GM19328 (cell line): ENCODE measurements around the gene ATP5PD.

ENCODE experiments used
- ATAC-seq: cut with Tn5 transposase; IDR thresholded peaks from one replicate; pipeline ENCODE4 v1.9.1; 2021; ENCODE audit warnings: mild to moderate bottlenecking, moderate library complexity; ENCODE audit not compliant: unreplicated experiment

Gene ATP5PD

DNA sequence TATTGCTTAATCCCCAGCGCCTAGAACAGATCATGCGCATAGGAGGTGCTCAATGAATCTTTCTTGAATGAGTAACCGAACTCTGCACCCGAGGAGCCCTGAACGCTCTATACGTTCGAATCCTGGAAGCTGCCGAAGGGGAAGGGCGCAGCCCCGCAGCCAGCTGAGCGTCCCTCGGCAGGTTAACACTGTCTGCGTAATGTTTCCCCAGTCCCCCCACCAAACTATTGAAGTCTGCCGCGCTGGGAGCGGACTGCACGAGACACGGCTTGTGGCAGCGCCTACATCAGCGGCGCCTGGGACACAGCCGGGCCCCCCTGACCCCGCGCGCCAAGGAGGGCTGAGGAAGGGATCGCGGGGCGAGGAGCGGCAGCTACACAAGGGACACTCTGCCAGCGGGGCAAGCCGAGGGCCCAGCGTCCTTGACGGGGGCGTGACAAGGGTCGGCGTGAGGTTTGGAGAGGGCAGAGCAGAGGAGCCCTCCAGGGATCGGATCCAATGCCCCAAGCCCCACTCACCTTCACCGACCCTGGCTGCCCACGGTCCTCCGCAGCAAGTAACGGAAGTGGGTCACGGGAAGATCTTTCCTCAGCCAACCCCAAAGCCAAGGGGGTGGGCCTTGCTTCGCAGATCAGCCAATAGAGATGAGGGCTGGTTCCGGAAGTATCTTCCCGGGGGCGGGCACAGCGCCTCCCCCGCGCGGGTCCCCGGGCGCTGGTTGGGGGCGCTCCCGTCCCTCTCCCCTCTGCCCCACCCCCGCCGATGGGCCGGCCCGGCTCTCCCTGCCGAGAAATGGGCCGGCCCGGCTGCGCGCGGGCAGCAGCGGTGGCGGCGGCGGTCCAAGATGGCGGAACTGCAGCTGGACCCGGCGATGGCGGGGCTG lies at the start of gene ATP5PD, which contains the start of gene KCTD2:
Gene ATP5PD, minus strand, starts transcription at position 563 of the 883 bp plus-strand sequence. CDS start 4,319 bp downstream, outside the sequence.
Gene KCTD2, plus strand, starts transcription at position 819 of the 883 bp plus-strand sequence. Its CDS starts 26 bp downstream, at position 845.
- ATAC-seq = peak; percentile 94

DNA sequence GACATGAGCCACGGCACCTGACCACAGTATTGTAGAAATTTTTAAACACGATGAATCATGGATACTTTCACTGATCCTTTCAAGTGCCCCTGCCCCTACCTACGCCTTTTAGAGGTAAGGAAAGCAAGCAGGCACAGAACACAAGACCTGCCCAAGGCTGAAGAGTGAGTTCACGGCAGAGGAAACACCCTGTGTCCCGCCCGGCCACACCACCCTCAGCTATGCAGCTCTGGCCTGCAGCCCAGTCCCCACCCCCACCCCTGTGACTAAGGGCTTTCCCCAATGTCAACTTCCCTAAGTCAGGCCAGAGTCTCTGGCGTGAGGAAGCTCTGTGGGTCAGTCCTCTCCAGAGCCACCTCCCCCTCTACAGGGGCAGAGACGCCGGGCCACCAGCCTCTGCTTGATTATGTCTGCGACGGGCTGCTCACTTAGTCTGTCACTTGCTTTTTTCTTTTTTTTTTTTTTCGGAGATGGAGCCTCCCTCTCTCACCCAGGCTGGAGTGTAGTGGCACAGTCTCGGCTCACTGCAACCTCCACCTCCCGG lies 49.4 kb upstream of the ATP5PD start:
- no peak for ATAC-seq

DNA sequence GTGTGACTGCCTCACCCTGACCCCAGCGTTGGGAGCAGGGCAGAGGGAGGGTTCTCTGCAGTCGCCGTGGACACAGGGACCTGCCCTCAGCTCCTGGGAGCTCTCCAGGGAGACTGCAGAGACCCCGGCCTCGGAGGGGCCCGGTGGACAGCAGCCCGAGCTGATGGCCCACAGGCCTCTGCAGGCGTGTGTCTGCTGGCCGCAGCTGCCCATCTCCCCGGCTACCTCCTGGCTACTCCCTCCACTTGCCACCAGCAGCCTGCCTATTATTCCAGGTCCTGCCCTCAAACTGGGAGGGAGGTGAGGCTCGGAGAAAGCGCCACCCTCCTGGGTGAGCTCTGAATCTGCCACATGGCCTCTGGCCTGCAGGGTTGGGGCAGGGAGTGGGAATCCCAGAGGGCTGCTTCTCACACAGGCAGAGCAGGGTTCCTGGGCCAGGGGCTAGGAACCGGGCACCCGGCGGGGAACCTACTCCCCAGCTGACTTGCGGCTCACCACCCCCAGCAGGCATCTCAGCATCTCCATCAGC lies 48.2 kb upstream of the ATP5PD start:
- ATAC-seq = no peak

DNA sequence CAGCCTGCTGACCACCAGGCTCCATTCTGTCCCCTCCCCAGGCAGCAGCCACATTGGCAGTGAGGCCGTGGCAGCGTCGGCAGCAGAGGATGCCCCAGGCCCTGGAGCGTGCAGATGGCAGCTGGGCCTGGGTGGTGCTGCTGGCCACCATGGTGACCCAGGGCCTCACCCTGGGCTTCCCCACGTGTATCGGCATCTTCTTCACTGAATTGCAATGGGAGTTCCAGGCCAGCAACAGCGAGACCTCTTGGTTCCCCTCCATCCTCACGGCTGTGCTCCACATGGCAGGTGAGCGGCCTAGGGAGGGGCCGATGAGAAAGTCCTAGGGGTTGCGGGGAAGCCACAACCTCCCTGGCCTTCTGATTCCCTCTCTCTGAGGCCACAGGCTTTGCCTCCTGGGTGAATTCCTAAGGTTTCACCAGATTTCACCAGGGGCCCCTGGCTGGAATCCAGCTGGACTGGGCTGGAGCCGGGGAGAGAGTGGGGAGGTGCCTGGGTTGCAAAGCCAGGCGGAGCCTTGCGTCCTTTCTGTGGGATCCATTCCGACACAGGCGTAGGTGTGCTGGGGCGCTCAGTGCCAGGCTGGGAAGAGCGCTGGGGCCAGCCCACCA lies 46.9 kb upstream of the ATP5PD start:
- ATAC-seq = no peak

DNA sequence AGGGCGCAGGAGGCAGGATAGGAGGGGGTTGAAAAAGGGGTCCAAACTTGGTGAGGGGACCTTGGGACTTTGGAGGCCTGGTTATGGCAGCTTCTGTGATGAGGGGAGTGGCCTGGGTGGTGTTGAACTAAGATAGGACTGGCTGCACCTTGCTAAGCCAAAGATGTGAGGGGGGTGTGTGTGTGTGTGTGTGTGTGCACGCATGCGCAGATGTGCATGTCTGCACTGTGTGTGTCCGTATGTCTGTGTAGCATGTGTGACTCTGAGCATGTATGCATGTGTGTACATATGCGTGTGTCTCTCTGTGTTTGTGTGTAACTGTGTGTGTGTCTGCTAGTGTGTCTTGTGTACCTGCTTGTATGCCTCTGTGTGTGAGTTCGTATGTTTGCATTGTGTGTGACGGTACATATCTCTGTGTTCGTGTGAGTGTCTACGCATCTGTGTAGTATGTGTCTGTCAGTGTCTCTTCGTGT lies 45.1 kb upstream of the ATP5PD start:
- no peak for ATAC-seq

DNA sequence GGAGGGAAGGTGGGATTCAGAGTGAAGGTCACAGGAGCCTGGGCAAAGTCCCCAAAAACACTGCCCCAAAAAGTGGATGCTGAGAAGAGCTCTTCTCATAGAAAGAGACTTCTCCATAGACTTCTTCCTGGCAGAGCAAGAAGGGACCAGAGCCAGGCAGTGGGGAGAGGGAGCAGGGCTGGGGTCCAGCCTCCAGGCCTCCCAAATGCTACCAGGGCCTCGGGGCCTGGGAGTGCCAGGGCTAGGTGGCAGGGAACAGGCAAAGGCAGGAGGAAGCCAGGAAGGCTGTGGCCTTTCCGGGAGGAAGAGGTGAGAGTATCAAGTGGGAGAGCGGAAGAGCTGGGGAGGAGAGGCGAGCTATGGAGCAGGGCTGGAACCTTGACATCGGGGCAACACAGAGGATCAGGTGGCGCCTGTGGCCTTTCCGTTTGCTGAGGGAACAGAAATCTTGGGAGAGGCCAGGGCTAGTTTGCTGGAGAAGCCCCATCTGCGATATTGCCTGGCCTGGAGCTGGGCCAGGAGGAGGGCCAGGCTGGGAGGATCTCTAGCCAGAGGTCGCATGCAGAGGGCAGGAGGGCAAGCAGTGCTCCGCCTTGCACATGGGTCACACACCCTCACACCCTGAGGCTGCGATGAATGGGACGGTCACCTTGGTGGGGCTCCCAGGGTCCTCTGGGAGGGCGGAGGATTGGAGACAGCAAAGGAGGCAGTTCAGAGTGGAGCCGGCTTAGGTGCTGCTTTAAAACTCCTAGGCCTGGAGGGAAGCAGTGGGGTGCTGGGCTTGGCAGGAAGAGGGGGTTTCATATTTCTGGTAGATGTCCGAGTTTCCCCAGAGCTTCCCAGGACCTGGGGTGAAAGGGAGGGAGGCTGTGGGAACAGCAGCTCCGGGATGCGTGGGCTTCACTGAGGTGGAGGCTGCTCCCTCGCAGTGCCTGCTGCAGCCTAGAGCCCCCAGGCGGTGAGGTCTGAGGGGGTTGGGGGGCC lies 44.4 kb upstream of the ATP5PD start:
- ATAC-seq = no peak

DNA sequence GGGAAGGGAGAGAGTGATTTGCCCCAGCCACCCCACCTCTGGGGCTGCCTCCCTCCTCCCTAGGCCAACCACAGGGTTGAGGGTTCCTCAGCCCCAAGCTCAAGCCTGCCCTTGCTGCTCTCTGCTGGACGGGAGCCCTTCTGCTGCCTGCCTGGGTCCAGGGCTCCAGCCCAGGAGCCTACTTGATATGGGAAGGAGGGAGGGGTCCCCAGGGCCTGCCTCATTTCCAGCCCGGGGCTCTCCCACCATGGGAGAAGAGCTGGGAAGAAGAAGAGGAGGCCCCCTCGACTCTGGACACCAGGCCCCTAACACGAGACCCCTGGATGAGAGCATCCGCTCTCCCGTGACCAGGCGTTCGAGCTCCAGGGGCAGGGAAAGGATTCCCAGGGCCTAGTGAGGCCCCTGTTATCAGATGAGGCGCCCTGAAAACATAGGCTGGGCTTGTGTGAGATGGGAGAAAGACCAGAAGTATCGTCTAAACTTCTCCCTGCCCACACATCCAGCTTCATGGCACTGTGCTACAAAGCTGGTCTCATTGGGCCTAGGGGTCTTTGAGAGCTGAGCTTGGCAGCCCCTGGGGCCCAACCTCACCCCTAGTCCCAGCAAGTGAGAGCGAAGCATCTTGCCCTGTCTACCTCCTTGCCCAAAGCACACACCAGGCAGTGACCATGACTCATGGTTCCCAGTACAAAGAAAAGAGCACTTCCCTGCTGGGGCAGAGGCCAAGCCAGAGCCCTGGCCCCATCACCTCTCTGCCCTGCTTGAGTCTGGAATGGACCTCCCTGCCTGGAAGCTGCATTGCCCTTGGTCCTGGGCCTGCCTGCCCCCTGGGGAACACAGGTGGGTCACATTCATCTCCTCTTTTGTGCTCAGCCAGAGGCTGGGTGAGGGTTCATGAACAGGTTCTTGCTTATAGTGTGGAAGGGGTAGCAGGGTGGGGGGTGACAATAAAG lies 42.0 kb upstream of the ATP5PD start:
- ATAC-seq = no peak

DNA sequence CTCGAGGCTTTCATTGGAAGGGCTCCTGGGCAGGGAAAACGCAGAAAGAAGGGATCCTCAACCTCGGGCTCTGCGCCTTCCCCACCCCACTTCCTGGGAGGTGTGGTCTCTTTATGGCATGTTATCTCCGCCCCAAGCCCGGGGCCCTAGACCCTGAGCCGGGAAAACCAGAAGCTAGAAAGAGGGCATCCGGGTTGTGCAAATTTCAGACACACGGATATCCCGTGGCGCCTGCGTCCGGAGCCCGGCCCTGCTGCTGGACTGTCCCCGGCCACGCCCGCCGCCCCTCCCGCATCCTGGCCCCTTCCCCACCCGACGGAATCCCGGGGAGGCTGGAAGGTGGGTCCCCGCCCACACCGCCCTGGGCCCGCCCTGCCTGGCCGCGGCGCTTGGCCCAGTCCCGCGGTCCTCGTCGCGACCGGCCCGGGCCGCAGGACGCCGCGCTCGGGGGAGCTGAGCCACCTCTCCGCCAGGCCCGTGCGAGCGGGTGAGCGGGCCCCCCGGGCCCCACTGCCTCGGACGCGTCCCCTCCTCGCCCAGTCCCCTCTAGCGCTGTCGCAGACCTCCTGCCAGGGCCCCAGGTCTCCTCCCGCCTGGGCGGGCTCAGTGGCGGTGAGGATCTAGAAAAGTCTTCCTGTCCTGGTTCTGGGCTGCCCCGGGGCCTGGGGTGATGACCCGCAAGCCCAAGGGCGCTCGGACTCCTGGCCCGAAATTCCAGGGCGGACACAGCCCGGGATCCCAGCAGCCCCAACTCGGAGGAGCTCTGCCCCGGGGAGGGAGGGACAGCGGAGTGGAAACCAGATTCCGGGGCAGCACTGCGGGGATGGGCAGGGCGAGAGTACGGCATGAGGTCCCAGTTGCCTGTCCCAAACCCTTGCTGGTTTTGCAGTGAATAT lies 41.0 kb upstream of the ATP5PD start, which contains the start of gene SLC16A5:
Gene SLC16A5, plus strand, starts transcription at position 397 of the 896 bp plus-strand sequence. CDS start 5,683 bp downstream, outside the sequence.
- ATAC-seq = no peak

DNA sequence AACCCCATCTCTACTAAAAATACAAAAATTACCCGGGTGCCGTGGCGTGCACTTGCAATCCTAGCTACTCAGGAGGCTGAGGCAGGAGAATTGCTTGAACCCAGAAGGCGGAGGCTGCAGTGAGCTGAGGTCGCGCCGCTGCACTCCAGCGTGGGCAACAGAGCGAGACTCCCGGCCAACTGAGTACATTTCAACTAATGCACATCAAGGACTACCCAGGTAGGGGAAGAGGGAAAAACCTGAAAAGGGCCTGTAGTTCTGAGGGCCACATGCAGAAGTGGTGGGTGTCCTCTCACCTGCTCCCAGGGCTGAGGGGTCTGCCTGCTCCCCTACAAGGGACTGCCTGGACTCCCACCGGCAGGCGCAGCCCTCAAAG lies 40.4 kb upstream of the ATP5PD start:
- no peak for ATAC-seq

DNA sequence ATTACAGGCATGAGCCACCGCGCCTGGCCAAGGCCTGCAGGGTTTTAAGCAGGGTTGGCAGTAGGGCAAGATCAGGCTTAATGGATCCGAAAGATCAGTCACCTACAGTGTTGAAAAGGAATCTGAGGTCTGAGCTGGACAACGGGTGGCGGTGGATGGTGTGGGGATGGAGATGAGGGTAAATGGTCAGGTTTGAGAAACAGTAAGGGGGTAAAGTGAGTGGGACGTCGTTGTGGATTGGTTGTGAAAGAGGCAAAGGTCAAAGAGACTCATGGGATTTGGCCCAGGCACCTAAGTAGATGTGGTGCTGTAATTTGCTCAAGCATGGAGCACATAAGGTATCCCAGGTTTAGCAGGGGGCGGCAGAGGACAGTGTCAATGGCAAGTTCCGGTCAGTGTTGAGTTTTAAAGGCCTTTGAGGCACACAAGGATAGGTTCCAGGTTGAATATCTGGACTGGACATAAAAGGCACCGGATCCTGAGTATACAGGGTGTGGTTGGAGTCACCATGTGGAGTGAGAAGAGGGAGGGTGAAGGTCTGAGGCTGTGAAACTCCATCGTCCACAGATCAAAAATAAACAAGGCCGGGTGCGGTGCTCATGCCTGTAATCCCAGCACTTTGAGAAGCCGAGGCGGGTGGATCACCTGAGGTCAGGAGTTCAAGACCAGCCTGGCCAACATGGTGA lies 39.9 kb upstream of the ATP5PD start:
- no peak for ATAC-seq

DNA sequence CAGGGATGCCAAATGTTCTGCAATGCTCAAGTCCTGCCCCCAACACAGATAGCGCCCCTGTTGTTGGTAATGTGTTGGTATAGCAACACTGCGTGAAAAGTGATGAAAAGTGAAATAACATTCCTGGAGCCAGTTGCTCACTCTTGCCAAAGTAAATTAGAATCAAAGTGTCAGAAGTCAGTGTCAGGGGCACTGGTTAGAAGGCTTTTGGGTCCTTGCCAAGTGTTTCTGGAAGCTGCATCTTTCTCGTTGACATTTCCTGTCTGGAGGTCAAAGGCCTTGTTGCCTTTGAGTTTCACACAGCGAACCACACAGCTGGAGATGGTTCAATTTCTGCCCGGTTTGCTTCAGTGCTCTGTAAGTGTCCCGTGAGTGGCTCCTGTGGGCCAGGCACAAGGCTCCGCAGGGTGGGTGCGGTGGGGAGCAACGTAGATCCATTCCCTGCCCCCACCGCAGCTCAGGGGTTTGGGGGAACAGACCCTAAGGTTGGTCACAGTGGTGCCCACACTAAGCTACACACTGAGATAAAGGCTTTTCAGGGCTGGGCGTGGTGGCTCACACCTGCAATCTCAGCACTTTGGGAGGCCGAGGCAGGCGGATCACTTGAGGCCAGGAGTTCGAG lies 37.4 kb upstream of the ATP5PD start:
- no peak for ATAC-seq

DNA sequence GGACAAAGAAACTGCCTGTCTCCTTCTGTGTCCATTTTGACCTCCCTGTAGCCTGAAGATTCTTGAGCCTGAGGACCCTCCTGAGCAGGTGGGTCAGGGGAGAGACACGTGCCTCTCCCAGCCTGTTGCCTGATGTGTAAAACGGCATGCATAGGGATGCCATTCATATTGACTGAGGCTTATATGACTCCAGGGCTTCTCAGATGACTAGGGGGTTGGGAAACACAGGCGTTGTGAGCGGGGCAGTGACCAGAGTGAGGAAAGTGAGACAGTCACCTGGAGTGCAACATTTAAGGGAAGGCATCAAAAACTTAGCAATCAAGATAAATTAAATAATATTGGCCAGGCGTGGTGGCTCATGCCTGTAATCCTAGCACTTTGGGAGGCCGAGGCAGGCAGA lies 35.9 kb upstream of the ATP5PD start:
- no peak for ATAC-seq

DNA sequence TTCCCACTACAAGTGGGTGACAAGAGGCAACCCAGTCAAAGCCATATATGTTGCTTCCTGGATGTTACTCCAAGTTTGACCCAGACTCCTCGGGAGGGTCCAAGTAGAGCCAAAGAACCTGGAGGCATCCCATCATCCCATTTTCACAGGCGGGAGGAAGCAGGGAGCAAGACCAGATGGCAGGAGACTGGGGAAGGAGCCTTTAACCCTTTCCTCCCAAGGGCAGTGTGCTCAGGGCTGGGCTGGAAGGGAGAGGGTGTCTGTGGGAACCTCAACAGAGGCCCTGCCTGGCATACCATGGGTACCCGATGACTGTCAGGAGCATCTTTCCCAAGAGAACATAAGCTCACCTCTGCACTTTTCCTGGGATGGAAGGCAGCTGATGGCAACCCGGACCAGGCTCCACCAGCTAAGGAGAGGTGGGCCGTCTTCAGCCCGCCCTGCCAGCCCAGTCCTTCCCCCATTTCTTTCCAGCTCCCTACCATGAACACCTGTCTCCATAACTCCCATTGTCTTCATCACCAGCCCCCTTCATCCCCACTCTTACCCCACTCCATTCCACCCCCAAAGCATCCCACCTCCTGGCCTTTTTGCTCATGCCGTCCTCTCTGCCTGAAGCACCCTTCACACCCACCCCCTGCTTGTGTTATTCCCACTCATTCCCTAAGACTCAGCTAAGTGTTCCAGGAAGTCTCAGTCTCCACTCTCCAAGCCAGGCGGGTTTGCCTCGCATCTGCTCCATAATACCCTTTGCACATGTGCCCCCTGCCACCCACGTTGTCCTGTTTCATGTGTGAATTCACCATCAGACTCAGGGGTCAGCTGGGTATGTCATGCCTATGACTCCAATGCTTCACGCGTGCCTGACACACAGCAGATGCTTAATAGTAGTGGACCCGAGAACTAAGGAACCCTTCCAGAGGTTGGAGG lies 35.1 kb upstream of the ATP5PD start:
- ATAC-seq = no peak

DNA sequence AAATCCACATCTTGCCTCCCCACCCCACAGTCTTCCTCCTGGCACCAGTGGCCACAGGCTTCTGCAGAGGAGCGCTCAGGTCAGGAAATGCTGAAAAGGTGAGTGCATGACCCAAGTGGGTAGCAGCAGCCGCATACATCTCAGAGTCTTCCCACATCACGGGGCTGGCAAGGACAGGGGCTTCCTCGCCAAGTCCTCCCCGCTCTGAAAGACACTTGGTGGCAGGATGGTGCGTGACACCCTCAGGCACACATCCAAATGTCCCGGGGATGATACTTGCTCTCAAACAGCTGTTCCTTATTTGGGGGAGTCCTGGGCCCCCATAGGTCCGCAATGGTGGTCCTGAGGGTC lies 32.2 kb upstream of the ATP5PD start:
- no peak for ATAC-seq

DNA sequence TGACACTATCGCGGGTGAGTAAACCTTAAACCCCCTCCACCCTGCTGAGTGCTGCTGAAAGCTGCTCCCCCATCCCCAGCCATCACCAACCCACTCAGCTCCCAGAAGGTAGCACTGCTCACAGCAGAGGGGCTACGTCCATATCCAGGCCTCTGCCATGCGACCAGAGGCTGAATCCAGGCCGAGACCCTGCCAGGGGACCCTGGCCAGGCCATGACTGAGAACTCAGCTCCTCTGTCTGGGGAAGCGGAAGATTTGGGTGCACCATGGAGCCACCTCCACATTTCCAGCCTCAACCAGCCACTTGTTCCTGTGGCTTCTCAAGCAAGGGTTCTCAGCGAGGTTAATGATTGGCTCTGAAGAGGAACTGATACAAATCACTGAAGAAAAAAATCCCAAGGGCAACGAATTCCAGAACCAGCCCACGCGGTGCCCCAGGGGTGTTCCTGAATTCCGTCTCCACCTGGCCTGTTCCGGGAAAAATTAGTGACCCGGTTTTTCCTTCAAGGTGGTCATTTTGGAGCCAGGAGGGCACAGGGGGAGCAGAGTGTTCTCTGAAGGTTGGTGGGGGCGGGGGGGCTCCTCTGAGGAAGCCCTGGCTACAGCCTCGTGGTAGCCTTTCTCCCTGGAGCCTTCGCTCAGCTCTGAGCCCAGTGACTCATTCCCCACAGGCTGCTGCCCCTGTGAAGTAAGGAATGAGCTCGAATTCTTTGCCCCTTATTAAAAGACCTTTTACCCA lies 31.7 kb upstream of the ATP5PD start:
- ATAC-seq = no peak
